ENCODE measurements around the gene EHMT2.
A peak's percentile ranks its signal among the peaks of the same experiment; 100 is the strongest.
"Not testable (repeated sequence)": the region's sequence is repeated elsewhere in the genome, so short reads cannot be mapped to it uniquely, and the experiment has no call there.

EHMT2 gene

DNA sequence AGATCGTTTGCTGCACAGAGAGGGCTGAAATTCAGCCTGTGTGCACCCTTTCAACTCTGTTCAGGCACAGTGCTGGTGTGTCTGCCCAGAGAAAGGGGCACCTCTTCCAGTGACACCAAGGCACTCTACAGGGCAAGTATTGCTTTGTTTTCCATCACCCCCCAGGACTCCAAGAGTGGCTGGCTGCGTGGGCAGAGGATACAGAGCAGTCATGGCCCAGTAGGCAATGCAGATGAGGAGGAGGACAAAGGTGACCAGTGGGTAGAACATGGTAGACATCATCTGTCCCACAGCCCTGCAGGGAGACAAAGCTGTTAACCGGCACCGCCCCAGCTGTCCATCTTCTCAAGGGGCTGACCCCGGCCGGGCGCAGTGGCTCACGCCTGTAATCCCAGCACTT lies 28.2 kb downstream of the EHMT2 start:
- DNase-seq, result no peak

DNA sequence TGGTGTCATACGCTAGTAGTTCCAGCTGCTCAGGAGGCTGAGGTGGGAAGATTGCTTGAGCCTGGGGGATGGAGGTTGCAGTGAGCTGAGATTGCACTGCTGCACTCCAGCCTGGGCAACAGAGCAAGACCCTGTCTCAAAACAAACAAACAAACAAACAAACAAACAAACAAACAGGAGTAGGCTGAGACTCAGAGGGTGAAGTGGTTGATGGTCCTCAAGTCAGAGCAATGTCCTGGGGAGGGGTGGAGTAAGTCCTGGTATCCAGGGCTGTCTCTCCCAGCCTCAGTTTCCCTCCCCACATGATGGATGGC lies 28.9 kb downstream of the EHMT2 start:
- not testable (repeated sequence) for DNase-seq

DNA sequence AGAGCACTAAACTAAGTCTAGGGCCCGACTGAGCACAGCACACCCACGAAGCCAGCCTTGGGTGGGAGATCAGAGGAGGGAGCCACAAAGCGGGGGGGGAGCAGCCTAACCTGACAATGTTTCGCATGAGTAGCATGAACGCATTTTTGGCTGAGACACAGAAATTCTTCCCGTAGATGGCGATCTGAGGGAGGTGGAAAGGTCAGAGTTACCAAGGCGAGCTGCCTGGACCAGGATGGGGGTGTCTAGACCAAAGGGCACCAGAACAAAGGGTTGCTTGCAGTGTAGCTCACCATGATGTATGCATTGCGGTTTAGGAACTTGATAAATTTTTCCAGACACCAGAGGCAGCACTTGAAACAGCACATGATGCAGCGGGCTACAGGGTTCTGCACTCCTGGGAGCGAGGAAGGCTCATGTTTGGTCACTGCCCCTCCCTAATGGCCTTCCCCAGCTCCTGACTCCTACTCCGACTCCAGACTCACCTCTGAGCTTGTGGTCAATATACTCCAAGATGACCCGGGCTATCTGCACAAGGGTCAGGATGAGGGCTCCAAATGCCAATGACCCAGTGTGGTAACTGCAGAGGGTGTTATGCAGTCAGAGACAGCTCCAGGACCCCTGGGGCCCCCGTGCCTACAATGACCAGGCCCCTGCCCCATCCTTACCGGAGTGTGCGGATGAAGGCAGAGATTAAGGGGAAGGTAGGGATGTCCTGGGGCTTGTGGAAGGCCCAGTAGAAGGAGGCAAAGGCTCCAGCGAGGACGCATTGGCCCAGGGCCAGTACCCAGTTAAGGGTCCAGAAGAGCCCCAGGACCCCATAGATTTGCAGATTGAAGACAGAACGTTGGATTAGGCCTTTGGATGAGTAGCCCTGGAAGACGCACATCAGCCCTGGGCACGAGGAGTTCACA lies 32.0 kb downstream of the EHMT2 start:
- no peak for DNase-seq

DNA sequence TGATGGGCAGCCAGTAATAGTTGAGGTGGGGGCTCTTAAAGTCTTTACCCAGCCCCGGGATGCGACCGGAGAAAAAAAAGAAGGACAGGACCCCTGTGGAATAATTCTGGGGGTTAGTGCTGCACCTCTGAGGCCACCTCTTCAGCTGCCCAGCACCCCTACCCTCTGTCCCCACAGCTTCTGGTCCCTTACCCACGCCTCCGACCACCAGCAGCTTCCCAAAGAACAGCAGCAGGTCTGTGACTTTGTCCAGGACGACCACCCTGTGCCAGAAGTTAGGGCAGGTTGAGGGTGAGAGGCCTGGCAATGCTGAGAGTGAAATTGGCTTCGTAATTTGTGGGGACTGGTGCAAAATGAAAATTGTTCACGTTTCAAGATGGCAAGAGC lies 32.7 kb downstream of the EHMT2 start:
- DNase-seq, result no peak

DNA sequence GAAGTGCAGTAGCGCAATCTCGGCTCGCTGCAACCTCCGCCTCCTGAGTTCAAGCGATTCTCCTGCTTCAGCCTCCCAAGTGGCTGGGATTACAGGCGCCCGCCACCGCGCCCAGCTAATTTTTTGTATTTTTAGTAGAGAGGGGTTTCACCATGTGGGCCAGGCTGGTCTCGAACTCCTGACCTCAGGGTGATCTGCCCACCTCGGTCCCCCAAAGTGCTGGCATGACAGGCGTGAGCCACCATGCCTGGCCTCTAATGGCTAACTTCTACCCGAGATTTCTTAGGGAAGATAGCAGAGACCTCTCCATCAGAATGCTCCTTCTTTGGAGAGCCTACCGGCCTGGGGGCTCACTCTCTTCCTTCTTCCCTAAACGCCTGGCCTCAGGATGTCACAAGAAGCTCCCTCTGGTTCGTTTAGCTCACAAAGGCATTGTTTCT lies 33.4 kb downstream of the EHMT2 start:
- not testable (repeated sequence) for DNase-seq

DNA sequence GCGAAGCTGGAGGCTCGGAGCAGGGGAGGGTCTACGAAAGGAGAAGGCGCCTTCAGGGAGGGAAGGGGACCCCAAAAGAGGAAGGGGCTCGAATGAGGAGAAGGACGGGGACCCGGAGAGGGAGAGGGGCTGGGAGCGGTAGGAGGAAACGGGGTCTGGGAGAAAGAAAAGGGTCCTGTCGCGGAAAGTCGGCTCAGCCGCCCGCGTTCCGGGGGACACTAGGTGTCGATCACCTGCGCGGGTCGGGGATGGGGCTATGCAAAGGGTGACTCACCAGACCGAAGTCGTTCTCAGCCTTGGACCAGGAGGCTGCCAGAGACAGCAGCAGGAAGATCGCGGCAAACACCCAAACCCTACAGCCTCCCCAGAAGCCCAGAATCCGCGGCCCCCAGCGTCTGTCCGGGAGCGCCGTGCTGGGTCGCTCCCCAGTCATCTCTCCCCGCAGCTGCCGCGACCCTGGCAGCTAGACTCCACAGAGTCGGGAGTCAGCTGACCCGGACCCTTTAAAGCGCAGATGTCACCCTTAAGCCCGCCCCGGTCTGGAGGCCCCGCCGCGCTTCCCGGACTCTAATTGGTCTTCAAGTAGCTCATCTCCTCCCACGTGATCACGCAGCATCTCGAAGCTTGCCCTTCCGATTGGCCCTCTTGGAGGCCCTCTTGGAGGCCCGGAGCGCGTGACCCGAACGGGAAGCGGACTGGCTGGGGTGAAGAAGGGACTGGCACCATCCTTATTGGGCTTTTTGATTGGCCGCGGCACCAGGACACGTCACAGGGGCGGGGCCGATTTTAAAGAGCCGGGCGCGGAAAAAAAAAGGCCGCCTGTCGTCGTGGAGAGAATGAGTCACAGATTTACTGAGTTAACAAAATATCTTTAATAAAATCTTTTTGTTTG lies 34.9 kb downstream of the EHMT2 start, which contains the start of gene NEU1:
TSS of gene NEU1 (minus strand) at position 478 of the 892 bp plus-strand sequence. CDS start at position 433, 45 bp downstream.
- peak; percentile 100 for DNase-seq

DNA sequence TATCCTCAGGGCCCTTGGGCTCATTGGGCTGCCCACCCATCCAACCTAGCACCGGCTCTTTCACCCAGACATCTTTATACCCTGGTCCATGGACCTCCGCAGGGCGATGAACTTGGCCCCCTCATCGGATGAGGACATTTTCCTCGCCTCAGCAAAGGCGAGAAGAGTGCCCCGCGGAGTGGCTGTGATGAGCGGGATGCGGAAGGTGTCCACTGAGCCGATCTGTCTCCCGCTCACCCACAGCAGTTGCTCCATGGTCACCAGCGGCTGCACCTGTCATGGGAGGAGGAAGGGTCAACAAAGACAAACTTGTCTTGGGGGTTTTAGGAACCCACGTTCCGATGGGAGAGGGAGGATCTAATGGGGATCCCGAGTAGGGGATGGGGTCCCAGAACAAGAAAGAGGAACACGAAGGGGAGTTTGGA lies 35.6 kb downstream of the EHMT2 start:
- DNase-seq, result no peak

DNA sequence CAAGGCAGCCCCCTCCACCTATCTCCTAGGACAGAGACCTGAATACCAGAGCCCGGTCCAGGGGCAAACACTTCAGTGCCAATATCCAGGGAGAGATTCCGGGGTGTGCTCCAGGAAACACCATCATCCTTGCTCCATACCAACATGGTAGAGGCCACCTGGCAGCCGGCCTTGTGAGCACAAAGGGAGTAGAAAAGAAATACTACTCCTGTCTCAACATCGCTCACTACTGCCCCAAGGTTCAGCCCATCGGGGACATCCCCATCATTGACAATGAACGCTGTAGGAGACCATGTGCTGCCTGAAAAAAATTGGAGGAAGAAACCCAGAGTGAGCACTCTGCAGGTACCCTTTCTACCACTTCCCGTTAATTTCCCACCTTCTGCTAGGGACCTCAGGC lies 36.3 kb downstream of the EHMT2 start:
- no peak for DNase-seq

DNA sequence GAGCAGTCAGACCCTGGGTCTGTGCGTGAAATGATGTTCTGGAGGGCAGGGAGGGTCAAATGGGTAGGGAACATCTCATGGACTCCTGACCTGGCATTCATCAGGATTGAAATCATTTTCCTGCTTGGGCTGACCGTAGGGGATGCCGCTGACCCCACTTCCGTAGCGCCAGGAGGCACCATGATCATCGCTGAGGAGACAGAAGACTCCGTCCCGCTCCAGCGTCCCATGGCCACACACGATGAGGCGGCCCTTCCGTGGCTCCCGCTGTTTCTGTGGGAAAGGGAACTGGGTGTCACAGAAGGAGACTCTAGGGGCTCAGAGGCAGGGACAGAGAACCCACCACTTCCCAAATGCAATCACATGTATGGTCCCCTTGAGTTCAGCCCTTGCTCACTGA lies 37.1 kb downstream of the EHMT2 start:
- no peak for DNase-seq

DNA sequence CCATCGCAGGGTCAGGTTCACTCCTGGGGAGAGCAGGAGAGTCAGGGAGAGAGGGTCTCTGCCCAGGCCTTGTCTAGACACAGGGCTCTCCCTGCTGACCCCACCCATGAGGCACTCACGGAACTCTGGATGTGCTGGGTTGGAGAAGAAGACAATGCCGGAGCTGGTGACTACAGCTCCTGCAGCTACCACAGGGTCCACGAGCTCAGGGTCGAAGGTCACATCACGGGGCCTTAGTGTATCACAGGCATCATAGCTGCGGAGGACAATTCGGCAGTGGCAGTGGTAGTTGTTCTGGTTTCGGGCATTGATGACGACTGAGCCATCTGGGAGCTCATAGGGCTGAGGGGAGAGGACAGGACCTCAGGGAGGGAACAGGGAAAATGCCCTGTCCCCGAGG lies 37.6 kb downstream of the EHMT2 start:
- no peak for DNase-seq

DNA sequence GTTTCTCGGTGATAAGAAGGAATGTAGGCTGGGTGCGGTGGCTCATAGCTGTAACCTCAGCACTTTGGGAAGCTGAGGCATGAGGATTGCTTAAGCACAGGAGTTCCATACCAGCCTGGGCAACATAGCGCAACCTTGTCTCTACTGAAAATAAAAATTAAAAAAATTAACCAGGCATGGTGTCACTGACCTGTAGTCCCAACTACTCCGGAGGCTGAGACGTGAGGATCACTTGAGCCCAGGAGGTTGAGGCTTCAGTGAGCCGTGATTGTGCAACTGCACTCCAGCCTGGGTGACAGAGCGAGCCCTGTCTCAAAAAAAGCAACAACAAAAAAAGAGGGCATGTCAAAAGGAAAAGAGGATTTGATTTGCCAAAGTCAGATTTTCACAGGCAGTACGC lies 38.8 kb downstream of the EHMT2 start:
- DNase-seq, result no peak

DNA sequence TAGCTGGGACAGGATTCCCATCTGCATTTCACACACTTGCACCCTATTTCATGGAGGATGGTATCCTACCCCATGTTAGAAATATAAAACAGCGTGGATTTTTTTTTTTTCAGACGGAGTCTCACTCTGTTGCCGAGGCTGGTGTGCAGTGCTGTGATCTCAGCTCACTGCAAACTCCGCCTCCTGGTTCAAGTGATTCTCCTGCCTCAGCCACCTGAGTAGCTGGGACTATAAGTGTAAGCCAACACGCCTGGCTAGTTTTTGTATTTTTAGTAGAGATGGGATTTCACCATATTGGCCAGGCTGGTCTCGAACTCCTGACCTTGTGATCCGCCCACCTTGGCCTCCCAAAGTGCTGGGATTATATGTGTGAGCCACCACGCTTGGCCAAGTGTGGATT lies 39.7 kb downstream of the EHMT2 start:
- not testable (repeated sequence) for DNase-seq

DNA sequence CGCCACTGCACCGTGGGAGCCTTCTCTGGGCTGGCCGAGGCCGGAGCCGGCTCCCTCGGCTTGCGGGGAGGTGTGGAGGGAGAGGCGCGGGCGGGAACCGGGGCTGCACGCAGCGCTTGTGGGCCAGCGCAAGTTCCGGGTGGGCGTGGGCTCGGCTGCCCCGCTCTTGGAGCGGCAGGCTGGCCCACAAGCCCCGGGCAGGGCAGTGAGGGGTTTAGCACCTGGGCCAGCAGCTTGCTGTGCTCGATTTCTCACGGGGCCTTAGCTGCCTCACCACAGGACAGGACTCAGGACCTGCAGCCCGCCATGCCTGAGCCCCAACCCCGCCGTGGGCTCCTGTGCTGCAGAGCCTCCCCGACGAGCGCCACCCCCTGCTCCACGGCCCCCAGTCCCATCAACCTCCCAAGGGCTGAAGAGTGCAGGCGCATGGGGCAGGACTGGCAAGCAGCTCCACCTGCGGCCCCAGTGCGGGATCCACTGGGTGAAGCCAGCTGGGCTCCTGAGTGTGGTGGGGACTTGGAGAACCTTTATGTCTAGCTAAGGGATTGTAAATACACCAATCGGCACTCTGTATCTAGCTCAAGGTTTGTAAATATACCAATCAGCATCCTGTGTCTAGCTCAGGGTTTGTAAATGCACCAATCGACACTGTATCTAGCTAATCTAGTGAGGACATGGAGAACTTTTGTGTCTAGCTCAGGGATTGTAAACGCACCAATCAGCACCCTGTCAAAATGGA lies 45.3 kb downstream of the EHMT2 start:
- DNase-seq, result not testable (repeated sequence)

DNA sequence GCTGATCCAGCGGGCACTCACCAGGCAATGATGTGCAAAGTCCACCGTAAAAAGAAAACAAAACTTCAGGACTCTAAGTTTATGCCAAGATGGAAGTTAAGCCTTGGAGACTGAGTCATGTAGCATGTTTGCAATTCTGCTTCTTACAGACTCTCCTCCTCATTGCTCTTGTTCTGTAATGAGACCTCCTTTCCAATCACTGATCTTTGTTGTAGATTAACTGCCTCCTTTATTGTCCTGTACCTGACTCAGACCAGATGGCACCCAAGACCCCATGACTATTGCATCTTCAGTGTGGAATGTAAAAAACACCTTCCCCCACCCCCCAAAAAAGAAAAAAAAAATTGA lies 46.0 kb downstream of the EHMT2 start:
- DNase-seq, result no peak

DNA sequence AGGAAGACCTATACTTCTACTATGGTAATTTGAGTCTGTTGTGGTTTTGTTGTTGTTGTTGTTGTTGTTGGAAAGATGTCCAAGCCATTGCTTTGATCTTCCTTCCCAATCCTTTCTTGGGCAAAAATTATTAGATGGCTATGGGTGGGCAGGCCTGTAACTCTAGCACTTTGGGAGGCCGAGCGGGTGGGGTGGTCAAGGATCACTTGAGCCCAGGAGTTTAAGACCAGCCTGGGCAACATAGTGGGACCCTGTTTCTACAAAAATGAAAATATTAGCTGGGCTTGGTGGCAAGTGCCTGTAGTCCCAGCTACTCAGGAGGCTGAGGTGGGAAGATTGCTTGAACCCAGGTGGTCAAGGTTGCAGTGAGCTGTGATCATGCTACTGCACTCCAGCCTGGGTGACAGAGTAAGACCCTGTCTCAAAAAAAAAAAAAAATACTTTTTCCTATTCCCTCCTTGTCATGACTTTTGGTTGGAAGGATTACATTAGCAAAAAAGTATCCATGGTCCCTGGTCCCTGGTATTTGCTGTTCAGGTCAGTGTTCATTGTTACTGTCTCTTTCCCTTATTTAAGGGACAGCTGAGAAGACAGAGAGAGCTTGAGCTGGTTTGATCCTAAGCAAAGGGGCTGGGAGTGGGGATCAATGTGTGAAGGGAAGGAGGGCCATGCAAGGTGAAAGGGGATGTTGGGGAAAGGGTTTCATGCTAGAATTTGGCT lies 46.6 kb downstream of the EHMT2 start:
- DNase-seq, result no peak

DNA sequence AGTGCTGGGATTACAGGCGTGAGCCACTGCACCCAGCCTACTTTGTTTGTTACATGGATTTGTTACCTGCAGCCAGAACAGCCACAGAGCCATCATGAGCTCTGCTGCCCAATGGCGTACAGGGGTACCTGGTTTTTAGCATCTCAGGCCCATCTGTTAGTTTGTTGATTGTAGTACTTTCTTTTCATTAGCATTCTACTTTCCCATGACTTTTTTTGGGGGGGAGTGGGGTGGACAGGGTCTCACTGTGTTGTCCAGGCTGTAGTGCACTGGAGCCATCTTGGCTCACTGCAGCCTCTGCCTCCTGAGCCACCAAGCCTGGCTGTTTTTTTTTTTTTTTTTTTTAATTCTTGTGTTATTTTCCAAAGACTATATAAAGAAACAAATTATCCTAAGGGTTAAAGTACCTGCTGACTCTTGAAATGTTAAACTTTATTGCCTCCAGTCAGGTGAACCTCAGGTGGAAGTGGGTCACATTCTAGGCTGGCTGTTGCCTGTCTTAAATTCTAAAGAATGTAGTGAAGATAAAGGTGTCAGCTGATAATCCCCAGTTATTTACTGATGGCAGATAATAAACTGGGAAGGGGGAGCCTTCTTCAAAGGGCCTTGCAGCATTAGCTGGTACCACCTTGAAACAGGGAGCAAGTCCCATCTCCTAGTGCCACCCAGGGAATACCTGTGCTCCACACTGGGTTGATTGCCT lies 50.1 kb downstream of the EHMT2 start:
- no peak for DNase-seq

DNA sequence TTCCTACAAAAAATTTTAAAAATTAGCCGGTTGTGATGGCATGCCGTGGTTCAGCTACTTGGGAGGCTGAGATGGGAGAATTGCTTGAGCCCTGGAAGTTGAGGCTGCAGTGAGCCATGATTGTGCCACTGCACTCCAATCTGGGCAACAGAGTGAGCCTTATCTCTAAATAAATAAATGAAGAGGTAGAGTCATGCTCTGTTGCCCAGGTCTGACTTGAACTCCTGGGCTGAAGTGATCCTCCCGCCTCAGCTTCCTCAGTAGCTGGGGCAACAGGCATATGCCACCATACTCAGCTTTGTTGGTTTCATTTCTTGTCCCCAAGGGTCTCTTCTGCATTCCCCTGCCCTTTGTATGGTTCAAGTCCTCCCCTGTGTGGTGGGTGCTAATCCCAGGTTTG lies 53.0 kb downstream of the EHMT2 start:
- no peak for DNase-seq

DNA sequence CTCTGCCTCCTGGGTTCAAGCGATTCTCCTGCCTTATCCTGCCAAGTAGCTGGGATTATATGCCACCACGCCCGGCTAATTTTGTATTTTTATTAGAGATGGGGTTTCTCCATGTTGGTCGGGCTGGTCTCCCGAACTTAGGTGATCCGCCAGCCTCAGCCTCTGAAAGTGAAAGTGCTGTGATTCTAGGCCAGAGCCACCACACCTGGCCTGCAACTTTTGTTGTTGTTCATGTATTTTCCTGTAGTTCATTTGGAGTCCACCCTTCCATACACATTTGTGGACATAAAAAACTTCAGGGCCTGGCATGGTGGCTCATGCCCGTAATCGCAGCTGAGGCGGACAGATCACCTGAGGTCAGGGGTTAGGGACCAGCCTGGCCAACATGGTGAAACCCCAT lies 55.4 kb downstream of the EHMT2 start:
- DNase-seq, result no peak

DNA sequence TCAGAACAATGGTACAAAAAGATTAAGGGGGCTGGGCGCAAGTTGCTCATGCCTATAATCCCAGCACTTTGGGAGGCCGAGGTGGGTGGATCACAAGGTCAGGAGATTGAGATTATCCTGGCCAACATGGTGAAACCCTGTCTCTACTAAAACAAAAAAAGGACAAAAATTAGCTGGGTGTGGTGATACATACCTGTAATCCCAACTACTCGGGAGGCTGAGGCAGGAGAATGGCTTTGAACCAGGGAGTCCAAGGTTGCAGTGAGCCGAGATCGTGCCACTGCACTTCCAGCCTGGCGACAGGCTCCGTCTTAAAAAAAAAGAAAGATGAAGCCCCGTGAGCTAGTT lies 57.7 kb downstream of the EHMT2 start:
- DNase-seq, result not testable (repeated sequence)

DNA sequence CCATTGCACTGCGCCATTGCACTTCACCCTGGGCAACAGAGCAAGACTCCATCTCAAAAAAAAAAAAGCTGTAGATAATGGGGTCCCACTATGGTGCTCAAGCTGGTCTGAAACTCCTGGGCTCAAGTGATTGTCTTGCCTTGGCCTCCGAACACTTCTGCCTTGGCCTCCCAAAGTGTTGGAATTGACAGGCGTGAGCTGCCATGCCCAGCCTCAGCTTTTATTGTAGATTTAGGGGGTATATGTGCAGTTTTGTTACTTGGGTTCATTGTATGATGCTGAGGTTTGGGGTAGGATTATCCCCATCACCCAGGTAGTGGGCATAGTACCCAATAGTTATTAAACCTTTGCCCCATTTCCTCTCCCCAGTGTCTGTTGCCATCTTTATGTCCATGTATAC lies 58.5 kb downstream of the EHMT2 start:
- DNase-seq, result no peak

DNA sequence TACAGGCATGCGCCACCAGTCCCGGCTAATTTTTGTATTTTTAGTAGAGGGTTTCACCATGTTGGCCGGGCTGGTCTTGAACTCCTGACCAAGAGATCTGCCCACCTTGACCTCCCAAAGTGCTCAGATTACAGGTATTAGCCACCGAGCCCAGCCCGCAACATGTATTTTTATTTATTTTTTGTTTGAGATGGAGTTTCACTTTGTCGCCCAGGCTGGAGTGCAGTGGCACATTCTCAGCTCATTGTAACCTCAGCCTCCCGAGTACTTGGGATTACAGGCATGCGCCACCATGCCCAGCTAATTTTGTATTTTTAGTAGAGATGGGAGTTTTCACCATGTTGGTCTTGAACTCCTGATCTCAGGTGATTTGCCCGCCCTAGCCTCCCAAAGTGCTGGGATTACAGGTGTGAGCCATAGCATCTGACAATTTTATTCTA lies 59.4 kb downstream of the EHMT2 start:
- DNase-seq, result not testable (repeated sequence)

Measured in EL (cell line).